B cell (primary cell): Measurements from ENCODE around the gene PUDP. TPM values are rescaled to one million over a fixed set of nuclear protein-coding genes. Genes with fewer than 3 reads are reported as not detected.

ENCODE experiments used
- ATAC-seq: fragments of 200-7000 bp; cut with Tn5 transposase; one replicate; pipeline ENCODE4 v1.10.0; 2021; ENCODE audit warnings: low read depth, mild to moderate bottlenecking, moderate number of reproducible peaks, moderate library complexity
- CTCF ChIA-PET: fragments of 350-600 bp; sonication (Branson Sonifier 250); formaldehyde crosslinking; loops from one replicate; lab custom pipeline; 2021; ENCODE audit warnings: antibody characterized with exemption, inconsistent platforms; lab: Charles Lee
- POLR2A ChIA-PET: fragments of 350-600 bp; sonication (Branson Sonifier 250); formaldehyde crosslinking; loops from one replicate; lab custom pipeline; 2021; ENCODE audit warnings: antibody characterized with exemption; lab: Charles Lee
- DNase-seq: peaks from one replicate; pipeline ENCODE4 v3.0.0; 2013
- H2AFZ ChIP-seq: 2 replicates; pipeline ENCODE4 v1.6.1; 2012; ENCODE audit warnings: mild to moderate bottlenecking, low read depth, low read length; ENCODE audit not compliant: insufficient read depth, poor library complexity, severe bottlenecking
- H3K27ac ChIP-seq, 2 donors: 1 replicate in 1 of 2; 2 replicates in 1 of 2; pipeline ENCODE4 v1.5.1; 2012 to 2013; ENCODE audit warnings: low read length in 2 of 2, mild to moderate bottlenecking in 2 of 2, moderate library complexity in 1 of 2
- H3K27me3 ChIP-seq, 4 experiments: fragments of 200-600 bp in 1 of 4; sonication (generic) in 1 of 4; replicated peaks in 1 of 4; 1 replicate in 2 of 4; 2 replicates in 2 of 4; pipeline versions ENCODE4 v1.6.1 to v1.7.0; 2013 to 2016; ENCODE audit warnings: low read length in 3 of 4, mild to moderate bottlenecking in 2 of 4, mixed read lengths in 1 of 4, moderate library complexity in 1 of 4; ENCODE audit not compliant: insufficient read depth in 4 of 4, control insufficient read depth in 3 of 4; ENCODE audit errors: control extremely low read depth in 1 of 4
- H3K36me3 ChIP-seq, 2 experiments: replicated peaks in 1 of 2; 1 replicate in 1 of 2; 2 replicates in 1 of 2; pipeline versions ENCODE4 v1.6.1 to v1.7.1; 2013; ENCODE audit warnings: low read length in 1 of 2; ENCODE audit not compliant: insufficient read depth in 2 of 2, control insufficient read depth in 1 of 2; ENCODE audit errors: control extremely low read depth in 1 of 2, extremely low read depth in 1 of 2
- H3K4me1 ChIP-seq, 2 donors: fragments of 200-600 bp in 1 of 2; sonication (generic) in 1 of 2; 1 replicate in 1 of 2; 2 replicates in 1 of 2; pipeline versions ENCODE4 v1.5.1 to v1.6.1; 2013 to 2017; ENCODE audit warnings: low read length in 2 of 2; ENCODE audit not compliant: control insufficient read depth in 2 of 2, insufficient read depth in 2 of 2
- H3K4me2 ChIP-seq: replicated peaks from 2 replicates; pipeline ENCODE3; 2012; ENCODE audit warnings: mild to moderate bottlenecking, low read depth, low read length; ENCODE audit not compliant: poor library complexity, severe bottlenecking
- H3K4me3 ChIP-seq, 5 experiments: fragments of 200-600 bp in 1 of 5; sonication (generic) in 1 of 5; 1 replicate in 3 of 5; 2 replicates in 2 of 5; pipeline versions ENCODE4 v1.5.1 to v1.7.0; 2011 to 2016; ENCODE audit warnings: low read length in 4 of 5, mild to moderate bottlenecking in 4 of 5, low read depth in 2 of 5, control low read depth in 1 of 5, moderate library complexity in 1 of 5; ENCODE audit not compliant: insufficient read depth in 1 of 5; ENCODE audit errors: control extremely low read depth in 1 of 5, extremely low read depth in 1 of 5
- H3K79me2 ChIP-seq: fragments of 200-600 bp; sonication (generic); one replicate; pipeline ENCODE4 v1.6.0; 2016; ENCODE audit warnings: low read length; ENCODE audit not compliant: control insufficient read depth, insufficient read depth
- H3K9ac ChIP-seq: fragments of 200-600 bp; sonication (generic); 2 replicates; pipeline ENCODE4 v1.6.1; 2017; ENCODE audit warnings: mild to moderate bottlenecking, low read length, moderate library complexity
- H3K9me3 ChIP-seq, 3 donors: one replicate each; pipeline versions ENCODE4 v1.6.1 to v1.7.1; 2013; ENCODE audit warnings: low read length in 2 of 3; ENCODE audit not compliant: control insufficient read depth in 2 of 3, insufficient read depth in 1 of 3; ENCODE audit errors: control extremely low read depth in 1 of 3
- H4K20me1 ChIP-seq: 2 replicates; pipeline ENCODE4 v1.6.0; 2012; ENCODE audit warnings: mild to moderate bottlenecking, low read length; ENCODE audit not compliant: insufficient read depth, control insufficient read depth, poor library complexity, severe bottlenecking
- H3K27ac Mint-ChIP-seq: one replicate; pipeline ENCODE4 v1.8.0; 2021; ENCODE audit warnings: mixed read lengths
- H3K27me3 Mint-ChIP-seq: one replicate; pipeline ENCODE4 v1.8.0; 2021; ENCODE audit warnings: mixed read lengths
- H3K4me1 Mint-ChIP-seq: one replicate; pipeline ENCODE4 v1.8.0; 2021; ENCODE audit warnings: mixed read lengths
- H3K4me3 Mint-ChIP-seq: one replicate; pipeline ENCODE4 v1.8.0; 2021; ENCODE audit warnings: mixed read lengths
- H3K9me3 Mint-ChIP-seq: one replicate; pipeline ENCODE4 v1.8.0; 2022; ENCODE audit warnings: mixed read lengths; ENCODE audit not compliant: insufficient read depth
- CTCF ChIP-seq: fragments of 200-600 bp; IDR thresholded peaks from one replicate; pipeline ENCODE4 v1.8.0; 2022; ENCODE audit warnings: antibody characterized with exemption, mild to moderate bottlenecking
- EZH2 ChIP-seq: IDR thresholded peaks from 2 replicates; pipeline ENCODE4 v1.6.1; 2012; ENCODE audit warnings: borderline replicate concordance, low read depth, mild to moderate bottlenecking, moderate library complexity, low read length; ENCODE audit not compliant: insufficient read depth, poor library complexity, severe bottlenecking
- WGBS: methylation state at CpG from one replicate; pipeline ENCODE4 v1.1.5; 2013; ENCODE audit warnings: missing lambda C conversion rate; ENCODE audit not compliant: insufficient coverage; 5-methylcytosine and 5-hydroxymethylcytosine counted together
- intact Hi-C: fragments of 100-400 bp; cut with micrococcal nuclease; formaldehyde crosslinking; loops from one replicate; pipeline ENCODE4 v1.10.0; 2022
- polyA plus RNA-seq: library from polyadenylated mRNA; depleted of rRNA; stranded (reverse); fragments of >200 nt; gene quantifications from 2 replicates; pipeline ENCODE4 v1.2.3, GENCODE V29; 2012
- total RNA-seq, 2 donors: library from RNA; stranded (reverse); fragments of 120-200 nt in 1 of 2; gene quantifications; 1 replicate in 1 of 2; 2 replicates in 1 of 2; pipeline versions ENCODE4 v1.2.3 to v1.2.4, GENCODE V29; 2013 to 2022

PUDP gene
- total and polyA plus RNA-seq, 2 donors (not counting 1 experiment from before 2014, with no cell fraction given) = 12.8 to 14.1 TPM

- 91% methylated on average over 2 of the region's 2 CpGs for WGBS
- no peaks in the 10 kb centered on the region for H3K9me3 Mint-ChIP-seq
- TF ChIP-seq EZH2 = no peak
- no peak for TF ChIP-seq CTCF
Observed at GRCh38 chrX:7153231-7153630, 5.3 kb upstream of the PUDP start.

GRCh38 chrX:7149411-7149810 is 1.5 kb upstream of the PUDP start:
- Mint-ChIP-seq H3K4me1 (peaks cover 10% of the 10 kb centered on the region), H3K27me3 (no peaks in the 10 kb centered on the region), H3K4me3 (no peak overlapping the region), H3K27ac (peak overlapping the region; percentile 20), H3K9me3 (no peaks in the 10 kb centered on the region)
- H4K20me1 ChIP-seq = peaks cover 6% of the 10 kb centered on the region
- H3K4me2 ChIP-seq = no peak overlapping the region
- no peaks in the 10 kb centered on the region for H3K9me3 ChIP-seq
- H3K27ac ChIP-seq = no peak overlapping the region
- H3K4me3 ChIP-seq = no peak overlapping the region
- H3K36me3 ChIP-seq = no peaks in the 10 kb centered on the region
- peaks cover 68% of the 10 kb centered on the region for H3K79me2 ChIP-seq
- ChIA-PET POLR2A (no interaction called here), CTCF (interaction anchor here (1.6 kb wide), 1 partner anchor 58 kb away, joined by 3 read pairs; no protein-coding TSS in a partner anchor)
- intact Hi-C loops = loop anchor here (10.0 kb wide), 1 partner anchor 775 kb away; the partner anchor contains the start of gene PNPLA4
- H3K4me1 ChIP-seq = peaks cover 10 to 13% of the 10 kb centered on the region in 2 donors
- H3K27me3 ChIP-seq = no peaks in the 10 kb centered on the region
- no CpG with 5 or more reads among the region's 5 CpGs for WGBS
- TF ChIP-seq CTCF = no peak
- TF ChIP-seq EZH2 = no peak
- no peak overlapping the region for H3K9ac ChIP-seq
- ATAC-seq (no peak), DNase-seq (no peak)
- H2AFZ ChIP-seq = no peak overlapping the region

More at GRCh38 chrX:7153231-7153630, 5.3 kb upstream of the PUDP start:
- no peaks in the 10 kb centered on the region for H3K4me1 Mint-ChIP-seq
- Histone ChIP-seq H3K27ac (no peak overlapping the region), H3K4me3 (no peak overlapping the region), H2AFZ (no peak overlapping the region), H3K9ac (no peak overlapping the region), H3K4me1 (peaks cover 4% of the 10 kb centered on the region in 2 donors), H3K79me2 (peaks cover 44% of the 10 kb centered on the region), H3K27me3 (no peaks in the 10 kb centered on the region), H3K4me2 (no peak overlapping the region), H4K20me1 (peaks cover 4% of the 10 kb centered on the region), H3K36me3 (no peaks in the 10 kb centered on the region), H3K9me3 (no peaks in the 10 kb centered on the region)
- ChIA-PET POLR2A (no interaction called here), CTCF (no interaction called here)
- H3K27ac Mint-ChIP-seq = no peak overlapping the region
- no peaks in the 10 kb centered on the region for H3K27me3 Mint-ChIP-seq
- DNase-seq (no peak), ATAC-seq (no peak)
- intact Hi-C loops = no loop called here
- no peak overlapping the region for H3K4me3 Mint-ChIP-seq
